Measurements from ENCODE around the gene MATCAP1. TPM values are rescaled to one million over a fixed set of nuclear protein-coding genes. Genes with fewer than 3 reads are reported as not detected.

MATCAP1 gene
- total and polyA plus RNA-seq, 10 of the 15 experiments (the other 5 are each of a cell fraction or from before 2014, with no cell fraction given), result 2.8 to 25.8 (median 8.6) TPM

DNA sequence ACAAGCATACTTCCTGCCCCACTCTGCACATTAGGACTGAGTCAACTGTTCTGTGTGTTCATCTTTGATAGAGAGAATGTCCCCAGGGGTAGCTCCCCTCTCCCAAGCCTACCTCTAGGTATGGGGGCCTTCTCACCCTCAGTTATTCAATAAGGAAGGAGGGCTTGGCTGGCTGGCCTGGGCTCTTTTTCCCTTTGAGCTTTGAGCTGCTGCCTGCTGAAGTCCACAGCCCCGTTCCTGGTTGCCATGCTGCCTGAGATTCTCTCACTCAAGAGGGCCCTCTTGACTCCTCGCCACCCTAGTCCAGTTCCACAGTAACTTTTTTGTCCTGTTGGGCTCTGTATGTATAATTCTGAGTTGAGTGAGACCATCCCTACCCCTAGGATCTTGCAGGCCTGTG is 38.0 kb downstream of the MATCAP1 start:
- Histone ChIP-seq H3K27me3 (replicated peaks in 1 of 2; ENCODE audit: control insufficient read depth in 2 of 2, insufficient read depth in 2 of 2, low read length in 1 of 2) (no peaks in the 10 kb centered on the region), H2AFZ (ENCODE audit: control insufficient read depth, low read depth, low read length) (no peak overlapping the region), H3K4me1 (ENCODE audit: control insufficient read depth, insufficient read depth, low read length) (no peaks in the 10 kb centered on the region; the same call in 1 of the 2 replicates), H4K20me1 (ENCODE audit: control insufficient read depth, insufficient read depth) (no peaks in the 10 kb centered on the region), H3K36me3 (ENCODE audit: control insufficient read depth in 2 of 2, insufficient read depth in 2 of 2, low read length in 1 of 2) (peaks cover 31 to 33% of the 10 kb centered on the region in 2 experiments; a peak in 3 of 4 replicates), H3K79me2 (ENCODE audit: control insufficient read depth, insufficient read depth, low read length) (no peaks in the 10 kb centered on the region), H3K9ac (ENCODE audit: control insufficient read depth, insufficient read depth, low read length) (no peak overlapping the region), H3K4me3 (no peak overlapping the region), H3K9me3 (replicated peaks; ENCODE audit: control insufficient read depth, insufficient read depth, low read length) (no peaks in the 10 kb centered on the region), H3K4me2 (ENCODE audit: control insufficient read depth, insufficient read depth) (no peak overlapping the region), H3K27ac (ENCODE audit: control insufficient read depth, insufficient read depth) (no peak overlapping the region)
- SMC1A ChIA-PET (ENCODE audit: uncharacterized antibody, unreplicated experiment), result no interaction called here
- in situ Hi-C loops (cut with MboI), result no loop called here
- RAD21 ChIA-PET (ENCODE audit: unreplicated experiment), result interaction anchor here (0.6 kb wide), 1 partner anchor 30 kb away, joined by 3 read pairs; no protein-coding TSS in a partner anchor
- TF ChIP-seq GATAD2B (conservative IDR thresholded peaks at IDR 0.05; ENCODE audit: low read depth) (no peak), ZBTB11 (CRISPR knock-in tag; IDR thresholded peaks at IDR 0.05) (no peak), CBX3 (IDR thresholded peaks at IDR 0.05; ENCODE audit: borderline replicate concordance, low read depth) (no peak), RAD51 (IDR thresholded peaks at IDR 0.05) (no peak), BHLHE40 (IDR thresholded peaks at IDR 0.05; ENCODE audit: borderline replicate concordance in 1 of 2, low read depth in 2 of 2, low read length in 1 of 2) (no peak), RELB (IDR thresholded peaks at IDR 0.05; ENCODE audit: low read depth) (no peak)
- TF ChIP-seq, protein P1, sequence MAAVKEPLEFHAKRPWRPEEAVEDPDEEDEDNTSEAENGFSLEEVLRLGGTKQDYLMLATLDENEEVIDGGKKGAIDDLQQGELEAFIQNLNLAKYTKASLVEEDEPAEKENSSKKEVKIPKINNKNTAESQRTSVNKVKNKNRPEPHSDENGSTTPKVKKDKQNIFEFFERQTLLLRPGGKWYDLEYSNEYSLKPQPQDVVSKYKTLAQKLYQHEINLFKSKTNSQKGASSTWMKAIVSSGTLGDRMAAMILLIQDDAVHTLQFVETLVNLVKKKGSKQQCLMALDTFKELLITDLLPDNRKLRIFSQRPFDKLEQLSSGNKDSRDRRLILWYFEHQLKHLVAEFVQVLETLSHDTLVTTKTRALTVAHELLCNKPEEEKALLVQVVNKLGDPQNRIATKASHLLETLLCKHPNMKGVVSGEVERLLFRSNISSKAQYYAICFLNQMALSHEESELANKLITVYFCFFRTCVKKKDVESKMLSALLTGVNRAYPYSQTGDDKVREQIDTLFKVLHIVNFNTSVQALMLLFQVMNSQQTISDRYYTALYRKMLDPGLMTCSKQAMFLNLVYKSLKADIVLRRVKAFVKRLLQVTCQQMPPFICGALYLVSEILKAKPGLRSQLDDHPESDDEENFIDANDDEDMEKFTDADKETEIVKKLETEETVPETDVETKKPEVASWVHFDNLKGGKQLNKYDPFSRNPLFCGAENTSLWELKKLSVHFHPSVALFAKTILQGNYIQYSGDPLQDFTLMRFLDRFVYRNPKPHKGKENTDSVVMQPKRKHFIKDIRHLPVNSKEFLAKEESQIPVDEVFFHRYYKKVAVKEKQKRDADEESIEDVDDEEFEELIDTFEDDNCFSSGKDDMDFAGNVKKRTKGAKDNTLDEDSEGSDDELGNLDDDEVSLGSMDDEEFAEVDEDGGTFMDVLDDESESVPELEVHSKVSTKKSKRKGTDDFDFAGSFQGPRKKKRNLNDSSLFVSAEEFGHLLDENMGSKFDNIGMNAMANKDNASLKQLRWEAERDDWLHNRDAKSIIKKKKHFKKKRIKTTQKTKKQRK (IDR thresholded peaks at IDR 0.05; ENCODE audit: low read depth, low read length), result no peak
- TF ChIP-seq, protein P2, sequence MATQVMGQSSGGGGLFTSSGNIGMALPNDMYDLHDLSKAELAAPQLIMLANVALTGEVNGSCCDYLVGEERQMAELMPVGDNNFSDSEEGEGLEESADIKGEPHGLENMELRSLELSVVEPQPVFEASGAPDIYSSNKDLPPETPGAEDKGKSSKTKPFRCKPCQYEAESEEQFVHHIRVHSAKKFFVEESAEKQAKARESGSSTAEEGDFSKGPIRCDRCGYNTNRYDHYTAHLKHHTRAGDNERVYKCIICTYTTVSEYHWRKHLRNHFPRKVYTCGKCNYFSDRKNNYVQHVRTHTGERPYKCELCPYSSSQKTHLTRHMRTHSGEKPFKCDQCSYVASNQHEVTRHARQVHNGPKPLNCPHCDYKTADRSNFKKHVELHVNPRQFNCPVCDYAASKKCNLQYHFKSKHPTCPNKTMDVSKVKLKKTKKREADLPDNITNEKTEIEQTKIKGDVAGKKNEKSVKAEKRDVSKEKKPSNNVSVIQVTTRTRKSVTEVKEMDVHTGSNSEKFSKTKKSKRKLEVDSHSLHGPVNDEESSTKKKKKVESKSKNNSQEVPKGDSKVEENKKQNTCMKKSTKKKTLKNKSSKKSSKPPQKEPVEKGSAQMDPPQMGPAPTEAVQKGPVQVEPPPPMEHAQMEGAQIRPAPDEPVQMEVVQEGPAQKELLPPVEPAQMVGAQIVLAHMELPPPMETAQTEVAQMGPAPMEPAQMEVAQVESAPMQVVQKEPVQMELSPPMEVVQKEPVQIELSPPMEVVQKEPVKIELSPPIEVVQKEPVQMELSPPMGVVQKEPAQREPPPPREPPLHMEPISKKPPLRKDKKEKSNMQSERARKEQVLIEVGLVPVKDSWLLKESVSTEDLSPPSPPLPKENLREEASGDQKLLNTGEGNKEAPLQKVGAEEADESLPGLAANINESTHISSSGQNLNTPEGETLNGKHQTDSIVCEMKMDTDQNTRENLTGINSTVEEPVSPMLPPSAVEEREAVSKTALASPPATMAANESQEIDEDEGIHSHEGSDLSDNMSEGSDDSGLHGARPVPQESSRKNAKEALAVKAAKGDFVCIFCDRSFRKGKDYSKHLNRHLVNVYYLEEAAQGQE (IDR thresholded peaks at IDR 0.05; ENCODE audit: low read depth, low read length), result no peak
- BruUV-seq (replicated peaks), result no TSS peak
- CTCF ChIA-PET, result interaction anchor here (2.4 to 3.1 kb wide), 2 partner anchors 10 to 128 kb away, joined by 8 to 11 read pairs; no protein-coding TSS in a partner anchor
- ATAC-seq (no peak), FAIRE-seq (no peak), DNase-seq (ENCODE audit: low read depth, low spot score) (no peak)
- WGBS (ENCODE audit: insufficient coverage, insufficient replicate concordance, low lambda C conversion rate, missing lambda C conversion rate), result 97% methylated on average over 2 of the region's 2 CpGs
- intact Hi-C loops (cut with micrococcal nuclease; ENCODE audit: unreplicated experiment), result no loop called here
- POLR2A ChIA-PET, result no interaction called here
